ENCODE results near the gene JCAD. TPM values are rescaled to one million over a fixed set of nuclear protein-coding genes. Genes with fewer than 3 reads are reported as not detected.

JCAD gene
- total and polyA plus RNA-seq, 9 of the 15 experiments (the other 6 are each of a cell fraction or from before 2014, with no cell fraction given): not detected

GRCh38 chr10:29998142-29998808, 61.1 kb downstream of the JCAD start (continued):
- TF ChIP-seq ZNF449 (CRISPR knock-in tag; IDR thresholded peaks at IDR 0.05) (no peak), ZNF134 (CRISPR knock-in tag; conservative IDR thresholded peaks at IDR 0.05) (no peak), FOXM1 (IDR thresholded peaks at IDR 0.05; ENCODE audit: low read depth) (no peak), FOXM1 (CRISPR knock-in tag; IDR thresholded peaks at IDR 0.05; ENCODE audit: low read depth) (0 out of 2 replicates have a peak, but pooled peaks have one; percentile 40), RERE (CRISPR knock-in tag; IDR thresholded peaks at IDR 0.05; ENCODE audit: borderline replicate concordance) (no peak), ZSCAN32 (CRISPR knock-in tag; IDR thresholded peaks at IDR 0.05) (no peak), CC2D1A (IDR thresholded peaks at IDR 0.05) (0 out of 2 replicates have a peak, but pooled peaks have one; percentile 51), POLR2B (IDR thresholded peaks at IDR 0.05; ENCODE audit: low read depth, partially characterized antibody) (no peak), HMGN3 (IDR thresholded peaks at IDR 0.05; ENCODE audit: borderline replicate concordance, extremely low read depth, insufficient read length, low read depth, low read length) (no peak), CHCHD3 (CRISPR knock-in tag; IDR thresholded peaks at IDR 0.05) (no peak), SREBF2 (CRISPR knock-in tag; IDR thresholded peaks at IDR 0.05) (no peak), ATF7 (IDR thresholded peaks at IDR 0.05) (no peak), ETS1 (conservative IDR thresholded peaks at IDR 0.05; ENCODE audit: control insufficient read depth, low read depth, low read length) (no peak), PHTF2 (CRISPR knock-in tag; IDR thresholded peaks at IDR 0.05) (no peak)

Data from K562 (cell line).